HepG2 (cell line): ENCODE measurements around the gene HYCC1. TPM values are rescaled to one million over a fixed set of nuclear protein-coding genes. Genes with fewer than 3 reads are reported as not detected.

ENCODE experiments used
- ATAC-seq: fragments of 200-7000 bp; cut with Tn5 transposase; 3 replicates; pipeline ENCODE4 v1.9.1; 2020; ENCODE audit warnings: mild to moderate bottlenecking, moderate library complexity
- BruUV-seq: library from RNA; stranded (reverse); fragments of 400-500 nt; replicated peaks from 2 replicates; lab custom pipeline; 2021; lab: Mats Ljungman, UMichigan
- CTCF ChIA-PET: fragments of 300-600 bp; formaldehyde crosslinking; extraction: SDS; loops from one replicate; lab custom pipeline; 2021; ENCODE audit warnings: low total read pairs, inconsistent platforms, low intra/inter-chr PET ratio; lab: Yijun Ruan, JAX
- POLR2A ChIA-PET: fragments of 350-600 bp; sonication (Branson Sonifier 250); formaldehyde crosslinking; loops from one replicate; lab custom pipeline; 2020; ENCODE audit warnings: antibody characterized with exemption, inconsistent platforms; lab: Yijun Ruan, JAX
- DNase-seq: peaks from one replicate; pipeline ENCODE4 v3.0.0-alpha.2; 2015; ENCODE audit warnings: low spot score
- FAIRE-seq: peaks from 3 replicates; lab custom pipeline; 2011; peaks lifted over from hg19 to GRCh38; lab: Jason Lieb, UNC
- H2AFZ ChIP-seq: one replicate; pipeline ENCODE4 v1.6.1; 2011; ENCODE audit warnings: low read length, inconsistent platforms
- H3K27ac ChIP-seq: fragments of 300-600 bp; 3 replicates; pipeline ENCODE4 v1.8.0; 2011; ENCODE audit warnings: mixed run types, mild to moderate bottlenecking, mixed read lengths, low read length, inconsistent platforms; ENCODE audit not compliant: insufficient read depth; ENCODE audit errors: extremely low read length
- H3K27me3 ChIP-seq, 2 experiments: fragments of 200-600 bp in 1 of 2; 2 replicates in 1 of 2; 3 replicates in 1 of 2; pipeline versions ENCODE4 v1.6.0 to v1.8.0; 2011; ENCODE audit warnings: low read length in 2 of 2, mild to moderate bottlenecking in 2 of 2, moderate library complexity in 2 of 2, inconsistent platforms in 1 of 2; ENCODE audit not compliant: insufficient read depth in 2 of 2, control insufficient read depth in 1 of 2
- H3K36me3 ChIP-seq, 2 experiments: fragments of 200-600 bp in 1 of 2; replicated peaks in 1 of 2; 2 replicates in 1 of 2; 3 replicates in 1 of 2; pipeline versions ENCODE4 v1.5.1 to v1.8.0; 2011; ENCODE audit warnings: low read length in 2 of 2, inconsistent platforms in 1 of 2; ENCODE audit not compliant: insufficient read depth in 2 of 2, control insufficient read depth in 1 of 2
- H3K4me1 ChIP-seq: 2 replicates; pipeline ENCODE4 v1.5.1; 2012; ENCODE audit warnings: low read length, inconsistent platforms; ENCODE audit not compliant: insufficient read depth
- H3K4me2 ChIP-seq: 2 replicates; pipeline ENCODE4 v1.6.0; 2011; ENCODE audit warnings: low read depth, low read length, inconsistent platforms
- H3K4me3 ChIP-seq, 3 experiments: fragments of 200-600 bp in 1 of 3; sonication (generic), shearing (Covaris generic) in 1 of 3; replicated peaks in 1 of 3; 2 replicates each; pipeline ENCODE4 v1.5.1; 2011 to 2016; ENCODE audit warnings: low read length in 3 of 3, inconsistent platforms in 2 of 3, low read depth in 2 of 3, mild to moderate bottlenecking in 2 of 3, control low read depth in 1 of 3, mixed read lengths in 1 of 3; ENCODE audit not compliant: insufficient read depth in 1 of 3
- H3K79me2 ChIP-seq: one replicate; pipeline ENCODE4 v1.6.1; 2011; ENCODE audit warnings: low read length, inconsistent platforms; ENCODE audit not compliant: insufficient read depth
- H3K9ac ChIP-seq: 2 replicates; pipeline ENCODE4 v1.6.0; 2011; ENCODE audit warnings: mild to moderate bottlenecking, low read depth, low read length, inconsistent platforms; ENCODE audit not compliant: insufficient read depth
- H3K9me3 ChIP-seq: 2 replicates; pipeline ENCODE4 v1.5.1; 2012; ENCODE audit warnings: mild to moderate bottlenecking, low read length
- H4K20me1 ChIP-seq: 2 replicates; pipeline ENCODE4 v1.6.0; 2011; ENCODE audit warnings: inconsistent platforms, mild to moderate bottlenecking, low read length, moderate library complexity; ENCODE audit not compliant: insufficient read depth
- BCL6 ChIP-seq: IDR thresholded peaks from 2 replicates; pipeline ENCODE4 v1.6.1; 2016; ENCODE audit warnings: missing genetic modification reagents, missing compliant biosample characterization
- BRCA1 ChIP-seq: sonication (generic); formaldehyde crosslinking; IDR thresholded peaks from 2 replicates; pipeline ENCODE4 v1.4.0; 2020; ENCODE audit warnings: missing genetic modification reagents
- ETV5 ChIP-seq: IDR thresholded peaks from 2 replicates; pipeline ENCODE4 v1.6.1; 2018; ENCODE audit warnings: missing biosample characterization, missing genetic modification reagents, inconsistent platforms, borderline replicate concordance
- FOXC1 ChIP-seq: sonication (generic); formaldehyde crosslinking; IDR thresholded peaks from 2 replicates; pipeline ENCODE4 v1.8.0; 2022; ENCODE audit warnings: mild to moderate bottlenecking, missing genetic modification reagents, borderline replicate concordance
- GPN1 ChIP-seq: sonication (generic); formaldehyde crosslinking; IDR thresholded peaks from 2 replicates; pipeline ENCODE4 v1.5.1; 2020; ENCODE audit warnings: missing genetic modification reagents, borderline replicate concordance
- HMGA1 ChIP-seq: sonication (generic); formaldehyde crosslinking; conservative IDR thresholded peaks from 2 replicates; pipeline ENCODE4 v1.4.0; 2020; ENCODE audit warnings: missing genetic modification reagents
- LCORL ChIP-seq, 2 experiments: fragments of 450-650 bp in 1 of 2; sonication (generic) in 1 of 2; formaldehyde crosslinking in 1 of 2; IDR thresholded peaks; 2 replicates each; pipeline versions ENCODE4 v1.5.0 to v1.6.1; 2017 to 2020; ENCODE audit warnings: antibody characterized with exemption in 1 of 2, missing genetic modification reagents in 1 of 2
- NAIF1 ChIP-seq: sonication (generic); formaldehyde crosslinking; IDR thresholded peaks from 2 replicates; pipeline ENCODE4 v1.5.0; 2020; ENCODE audit warnings: mild to moderate bottlenecking, missing genetic modification reagents, borderline replicate concordance
- NRL ChIP-seq: sonication (generic); formaldehyde crosslinking; IDR thresholded peaks from 2 replicates; pipeline ENCODE4 v1.5.0; 2020; ENCODE audit warnings: missing genetic modification reagents, mild to moderate bottlenecking, moderate library complexity, borderline replicate concordance
- RXRB ChIP-seq: IDR thresholded peaks from 2 replicates; pipeline ENCODE4 v1.6.1; 2016; ENCODE audit warnings: borderline replicate concordance, missing genetic modification reagents, missing compliant biosample characterization
- ZNF12 ChIP-seq: sonication (generic); formaldehyde crosslinking; IDR thresholded peaks from 2 replicates; pipeline ENCODE4 v1.5.0; 2020; ENCODE audit warnings: missing genetic modification reagents
- ZNF292 ChIP-seq: sonication (generic); formaldehyde crosslinking; IDR thresholded peaks from 2 replicates; pipeline ENCODE4 v1.8.1; 2022; ENCODE audit warnings: mild to moderate bottlenecking, low read depth, missing genetic modification reagents, borderline replicate concordance
- ZNF564 ChIP-seq: sonication (generic); formaldehyde crosslinking; IDR thresholded peaks from 2 replicates; pipeline ENCODE4 v1.8.1; 2023; ENCODE audit warnings: mild to moderate bottlenecking, missing genetic modification reagents
- WGBS: methylation state at CpG from one replicate; pipeline ENCODE4 v1.1.6; 2017; ENCODE audit warnings: low lambda C conversion rate; 5-methylcytosine and 5-hydroxymethylcytosine counted together
- in situ Hi-C: cut with HindIII; loops from 2 replicates; pipeline ENCODE4 v1.10.0; 2017; ENCODE audit warnings: low pct_unique_long_range_greater_than_20kb; ENCODE audit not compliant: extremely low pct_ligation_motif_present
- intact Hi-C: fragments of 100-400 bp; cut with micrococcal nuclease; formaldehyde crosslinking; loops from one replicate; pipeline ENCODE4 v1.10.0; 2022; ENCODE audit not compliant: unreplicated experiment
- polyA plus RNA-seq, 8 experiments: library from polyadenylated mRNA; depleted of rRNA in 3 of 8; stranded (reverse) in 7 of 8; unstranded in 1 of 8; fragments of >200 nt; fragmentation: Illumina TruSeq in 4 of 8; extraction: Trizol in 4 of 8; gene quantifications; 2 replicates each; pipeline versions ENCODE4 v1.2.1 to v1.2.3, GENCODE V29; 2011 to 2016; ENCODE audit warnings: low read depth in 4 of 8, missing spikeins in 1 of 8, mixed read lengths in 1 of 8; ENCODE audit not compliant: insufficient read depth in 1 of 8
- total RNA-seq, 5 experiments: library from RNA; depleted of rRNA; stranded (reverse); fragments of >200 nt; fragmentation: Illumina TruSeq; extraction: Trizol; gene quantifications; 2 replicates each; pipeline ENCODE4 v1.2.3, GENCODE V29; 2016; ENCODE audit warnings: low read depth in 1 of 5
- TF ChIP-seq, protein P1 (sequence below), 2 experiments: fragments of 450-650 bp in 1 of 2; sonication (generic) in 1 of 2; formaldehyde crosslinking; IDR thresholded peaks; 2 replicates each; pipeline versions ENCODE4 v1.5.0 to v1.8.0; 2020 to 2022; ENCODE audit warnings: mild to moderate bottlenecking in 1 of 2, missing genetic modification reagents in 1 of 2
- TF ChIP-seq, protein P2 (sequence below): IDR thresholded peaks from 2 replicates; pipeline ENCODE4 v1.6.1; 2016; ENCODE audit warnings: control low read depth

The HYCC1 gene
- total and polyA plus RNA-seq, 2 of the 13 experiments (the other 11 are each of a cell fraction or from before 2014, with no cell fraction given), result 9.5 to 41.8 TPM

DNA sequence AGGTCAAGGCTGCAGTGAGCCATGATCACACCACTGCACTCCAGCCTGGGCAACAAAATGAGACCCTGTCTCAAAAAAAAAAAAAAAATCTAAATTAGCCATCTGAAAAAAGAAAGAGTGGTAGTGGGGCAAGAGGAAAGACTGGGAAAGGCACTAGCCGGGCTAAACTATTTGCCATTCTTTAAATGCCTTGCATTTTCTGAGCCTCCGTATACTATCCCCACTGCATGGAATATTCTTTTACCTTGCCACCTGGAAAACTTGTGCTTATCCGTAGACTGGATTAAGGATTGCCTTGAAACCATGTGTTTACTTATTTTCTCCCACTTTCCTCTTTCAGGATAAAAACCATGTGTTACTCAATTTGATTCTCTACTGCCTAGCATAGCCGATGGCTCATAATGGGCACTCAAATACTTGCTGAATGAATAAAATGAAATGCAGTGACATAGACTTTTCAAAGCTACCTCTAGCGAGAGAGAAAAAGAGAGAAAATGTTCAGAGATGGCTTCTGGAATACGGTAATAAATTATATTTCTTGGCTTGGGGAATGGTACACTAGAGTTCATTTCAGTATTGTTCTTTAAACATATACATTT is 30.6 kb downstream of the HYCC1 start:
- intact Hi-C loops, result no loop called here
- DNase-seq, result no peak
- Histone ChIP-seq H3K79me2 (no peaks in the 10 kb centered on the region), H3K9me3 (no peaks in the 10 kb centered on the region), H3K9ac (no peak overlapping the region), H3K36me3 (no peaks in the 10 kb centered on the region), H3K4me2 (no peak overlapping the region), H3K4me3 (no peak overlapping the region), H3K4me1 (no peaks in the 10 kb centered on the region), H3K27me3 (no peaks in the 10 kb centered on the region), H3K27ac (no peak overlapping the region), H4K20me1 (no peaks in the 10 kb centered on the region), H2AFZ (no peak overlapping the region)
- TF ChIP-seq RXRB (CRISPR knock-in tag), result no peak
- TF ChIP-seq, protein P1, sequence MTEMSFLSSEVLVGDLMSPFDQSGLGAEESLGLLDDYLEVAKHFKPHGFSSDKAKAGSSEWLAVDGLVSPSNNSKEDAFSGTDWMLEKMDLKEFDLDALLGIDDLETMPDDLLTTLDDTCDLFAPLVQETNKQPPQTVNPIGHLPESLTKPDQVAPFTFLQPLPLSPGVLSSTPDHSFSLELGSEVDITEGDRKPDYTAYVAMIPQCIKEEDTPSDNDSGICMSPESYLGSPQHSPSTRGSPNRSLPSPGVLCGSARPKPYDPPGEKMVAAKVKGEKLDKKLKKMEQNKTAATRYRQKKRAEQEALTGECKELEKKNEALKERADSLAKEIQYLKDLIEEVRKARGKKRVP (CRISPR knock-in tag; IDR thresholded peaks at IDR 0.05), result no peak
- no peak for TF ChIP-seq ZNF292
- TF ChIP-seq BCL6 (CRISPR knock-in tag), result no peak
- TF ChIP-seq LCORL (IDR thresholded peaks at IDR 0.05), result no peak
- TF ChIP-seq LCORL (CRISPR knock-in tag; IDR thresholded peaks at IDR 0.05), result no peak
- no peak for TF ChIP-seq BRCA1
- TF ChIP-seq ZNF564 (CRISPR knock-in tag), result no peak
- TF ChIP-seq FOXC1 (CRISPR knock-in tag), result no peak
- TF ChIP-seq, protein P2, sequence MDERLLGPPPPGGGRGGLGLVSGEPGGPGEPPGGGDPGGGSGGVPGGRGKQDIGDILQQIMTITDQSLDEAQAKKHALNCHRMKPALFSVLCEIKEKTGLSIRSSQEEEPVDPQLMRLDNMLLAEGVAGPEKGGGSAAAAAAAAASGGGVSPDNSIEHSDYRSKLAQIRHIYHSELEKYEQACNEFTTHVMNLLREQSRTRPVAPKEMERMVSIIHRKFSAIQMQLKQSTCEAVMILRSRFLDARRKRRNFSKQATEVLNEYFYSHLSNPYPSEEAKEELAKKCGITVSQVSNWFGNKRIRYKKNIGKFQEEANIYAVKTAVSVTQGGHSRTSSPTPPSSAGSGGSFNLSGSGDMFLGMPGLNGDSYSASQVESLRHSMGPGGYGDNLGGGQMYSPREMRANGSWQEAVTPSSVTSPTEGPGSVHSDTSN (CRISPR knock-in tag), result no peak
- no peak for TF ChIP-seq ZNF12 (CRISPR knock-in tag)
- no peak for TF ChIP-seq ETV5
- no peak for TF ChIP-seq HMGA1 (CRISPR knock-in tag)
- TF ChIP-seq NRL, result no peak
- TF ChIP-seq GPN1 (CRISPR knock-in tag), result no peak
- no peak for TF ChIP-seq NAIF1 (CRISPR knock-in tag)
- in situ Hi-C loops, result no loop called here
- CTCF ChIA-PET, result no interaction called here
- no peak for ATAC-seq
- no TSS peak for BruUV-seq
- POLR2A ChIA-PET, result no interaction called here
- WGBS, result 98% methylated on average over 6 of the region's 6 CpGs
- FAIRE-seq, result no peak
